H1 (cell line): ENCODE results near the gene BRD2.

Source experiments
- BRCA1 ChIP-seq: IDR thresholded peaks from 2 replicates; pipeline ENCODE4 v1.6.1; 2012; ENCODE audit warnings: low read depth, low read length, improper control_type of control experiment
- EP300 ChIP-seq, 2 experiments: IDR thresholded peaks; 1 replicate in 1 of 2; 2 replicates in 1 of 2; pipeline ENCODE4 v1.6.1; 2011 to 2012; ENCODE audit warnings: low read depth in 2 of 2, low read length in 2 of 2, mild to moderate bottlenecking in 2 of 2, borderline replicate concordance in 1 of 2, inconsistent platforms in 1 of 2, moderate library complexity in 1 of 2
- EZH2 ChIP-seq: fragments of 200-600 bp; sonication (generic); IDR thresholded peaks from 2 replicates; pipeline ENCODE4 v1.7.1; 2012; ENCODE audit warnings: low read depth, mild to moderate bottlenecking, moderate library complexity, low read length, inconsistent platforms; ENCODE audit not compliant: severe bottlenecking
- MAFK ChIP-seq: IDR thresholded peaks from 2 replicates; pipeline ENCODE4 v1.6.1; 2012; ENCODE audit warnings: low read depth, mild to moderate bottlenecking, improper control_type of control experiment, low read length
- POLR2A ChIP-seq, 2 experiments: IDR thresholded peaks; 1 replicate in 1 of 2; 2 replicates in 1 of 2; pipeline ENCODE4 v1.6.1; 2011; ENCODE audit warnings: low read depth in 2 of 2, low read length in 2 of 2, mild to moderate bottlenecking in 2 of 2; ENCODE audit errors: control extremely low read depth in 1 of 2
- RAD21 ChIP-seq, 2 experiments: IDR thresholded peaks in 1 of 2; conservative IDR thresholded peaks in 1 of 2; 2 replicates each; pipeline ENCODE4 v1.6.1; 2011; ENCODE audit warnings: low read depth in 2 of 2, low read length in 2 of 2, improper control_type of control experiment in 1 of 2, inconsistent platforms in 1 of 2, mild to moderate bottlenecking in 1 of 2, moderate library complexity in 1 of 2
- RFX5 ChIP-seq: IDR thresholded peaks from 2 replicates; pipeline ENCODE4 v1.6.1; 2011; ENCODE audit warnings: low read depth, low read length, improper control_type of control experiment, borderline replicate concordance
- SP1 ChIP-seq: IDR thresholded peaks from 2 replicates; pipeline ENCODE4 v1.6.1; 2011; ENCODE audit warnings: low read depth, low read length
- TCF12 ChIP-seq: IDR thresholded peaks from 2 replicates; pipeline ENCODE4 v1.6.1; 2011; ENCODE audit warnings: low read depth, mild to moderate bottlenecking, low read length
- TF ChIP-seq, protein P1 (sequence below), 3 experiments: IDR thresholded peaks; 1 replicate in 2 of 3; 2 replicates in 1 of 3; pipeline versions ENCODE4 v1.5.1 to v1.6.1; 2011; ENCODE audit warnings: low read length in 3 of 3, mild to moderate bottlenecking in 3 of 3, inconsistent platforms in 2 of 3, low read depth in 1 of 3, moderate library complexity in 1 of 3; ENCODE audit not compliant: insufficient read depth in 1 of 3; ENCODE audit errors: control extremely low read depth in 1 of 3
- TF ChIP-seq, protein P2 (sequence below): IDR thresholded peaks from 2 replicates; pipeline ENCODE4 v1.6.1; 2011; ENCODE audit warnings: low read length, improper control_type of control experiment

GRCh38 chr6:33013608-33014007 is 45.2 kb downstream of the BRD2 start:
- TF ChIP-seq, protein P1, sequence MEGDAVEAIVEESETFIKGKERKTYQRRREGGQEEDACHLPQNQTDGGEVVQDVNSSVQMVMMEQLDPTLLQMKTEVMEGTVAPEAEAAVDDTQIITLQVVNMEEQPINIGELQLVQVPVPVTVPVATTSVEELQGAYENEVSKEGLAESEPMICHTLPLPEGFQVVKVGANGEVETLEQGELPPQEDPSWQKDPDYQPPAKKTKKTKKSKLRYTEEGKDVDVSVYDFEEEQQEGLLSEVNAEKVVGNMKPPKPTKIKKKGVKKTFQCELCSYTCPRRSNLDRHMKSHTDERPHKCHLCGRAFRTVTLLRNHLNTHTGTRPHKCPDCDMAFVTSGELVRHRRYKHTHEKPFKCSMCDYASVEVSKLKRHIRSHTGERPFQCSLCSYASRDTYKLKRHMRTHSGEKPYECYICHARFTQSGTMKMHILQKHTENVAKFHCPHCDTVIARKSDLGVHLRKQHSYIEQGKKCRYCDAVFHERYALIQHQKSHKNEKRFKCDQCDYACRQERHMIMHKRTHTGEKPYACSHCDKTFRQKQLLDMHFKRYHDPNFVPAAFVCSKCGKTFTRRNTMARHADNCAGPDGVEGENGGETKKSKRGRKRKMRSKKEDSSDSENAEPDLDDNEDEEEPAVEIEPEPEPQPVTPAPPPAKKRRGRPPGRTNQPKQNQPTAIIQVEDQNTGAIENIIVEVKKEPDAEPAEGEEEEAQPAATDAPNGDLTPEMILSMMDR (IDR thresholded peaks at IDR 0.05; ENCODE audit: control extremely low read depth in 1 of 3, insufficient read depth in 1 of 3, low read depth in 1 of 3, low read length in 3 of 3), result no peak
- TF ChIP-seq EZH2 (no peak), RFX5 (no peak), EP300 (IDR thresholded peaks at IDR 0.05; ENCODE audit: borderline replicate concordance in 1 of 2, low read depth in 2 of 2, low read length in 2 of 2) (no peak), POLR2A (IDR thresholded peaks at IDR 0.05; ENCODE audit: control extremely low read depth in 1 of 2, low read depth in 2 of 2, low read length in 2 of 2) (no peak), MAFK (no peak), RAD21 (IDR thresholded peaks at IDR 0.05 in 1 of 2, conservative IDR thresholded peaks at IDR 0.05 in 1 of 2; ENCODE audit: low read depth in 2 of 2, low read length in 2 of 2) (no peak), TCF12 (no peak), BRCA1 (no peak), SP1 (no peak)
- TF ChIP-seq, protein P2, sequence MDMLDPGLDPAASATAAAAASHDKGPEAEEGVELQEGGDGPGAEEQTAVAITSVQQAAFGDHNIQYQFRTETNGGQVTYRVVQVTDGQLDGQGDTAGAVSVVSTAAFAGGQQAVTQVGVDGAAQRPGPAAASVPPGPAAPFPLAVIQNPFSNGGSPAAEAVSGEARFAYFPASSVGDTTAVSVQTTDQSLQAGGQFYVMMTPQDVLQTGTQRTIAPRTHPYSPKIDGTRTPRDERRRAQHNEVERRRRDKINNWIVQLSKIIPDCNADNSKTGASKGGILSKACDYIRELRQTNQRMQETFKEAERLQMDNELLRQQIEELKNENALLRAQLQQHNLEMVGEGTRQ, result no peak
